HepG2 (cell line): ENCODE measurements around the gene TUBB8B.
"Not testable (repeated sequence)": the region's sequence is repeated elsewhere in the genome, so short reads cannot be mapped to it uniquely, and the experiment has no call there.

Experiments
- EHMT2 ChIP-seq: fragments of 200-600 bp; sonication (generic); IDR thresholded peaks from 2 replicates; pipeline ENCODE4 v1.7.0; 2017; ENCODE audit warnings: antibody characterized with exemption, low read depth, low read length, borderline replicate concordance
- GABPA ChIP-seq, 2 experiments: IDR thresholded peaks; 2 replicates each; pipeline ENCODE4 v1.6.1; 2011 to 2016; ENCODE audit warnings: low read depth in 2 of 2, low read length in 1 of 2, missing biosample characterization in 1 of 2, missing genetic modification characterization in 1 of 2
- ZNF672 ChIP-seq: sonication (generic); formaldehyde crosslinking; IDR thresholded peaks from 2 replicates; pipeline ENCODE4 v1.8.1; 2022; ENCODE audit warnings: missing genetic modification reagents
- TF ChIP-seq, protein P1 (sequence below): sonication (generic); formaldehyde crosslinking; IDR thresholded peaks from 2 replicates; pipeline ENCODE4 v1.5.0; 2020; ENCODE audit warnings: mild to moderate bottlenecking, missing genetic modification reagents, moderate library complexity

DNA sequence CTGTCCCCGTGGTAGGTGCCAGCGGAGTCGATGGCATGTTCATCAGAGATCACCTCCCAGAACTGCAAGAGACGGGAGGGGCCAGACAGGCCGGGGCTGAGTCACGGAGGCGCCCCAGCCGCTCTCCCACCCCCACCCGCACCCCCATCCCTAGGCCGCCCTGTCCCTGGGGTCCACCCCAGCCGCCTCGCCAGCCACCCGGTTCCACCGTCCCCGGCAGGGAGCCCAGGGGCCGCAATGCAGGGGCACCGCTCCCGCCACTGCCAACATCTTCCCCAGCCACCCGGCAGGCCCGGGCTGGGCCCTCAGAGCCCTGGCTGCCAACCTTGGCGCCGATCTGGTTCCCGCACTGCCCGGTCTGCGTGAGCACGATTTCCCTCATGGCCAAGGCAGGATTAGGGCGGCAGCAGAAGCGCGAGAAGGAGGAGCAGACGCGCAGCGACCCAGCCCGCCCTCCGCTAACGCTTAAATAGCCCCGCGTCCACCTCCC is at the start of gene TUBB8B:
- TF ChIP-seq, protein P1, sequence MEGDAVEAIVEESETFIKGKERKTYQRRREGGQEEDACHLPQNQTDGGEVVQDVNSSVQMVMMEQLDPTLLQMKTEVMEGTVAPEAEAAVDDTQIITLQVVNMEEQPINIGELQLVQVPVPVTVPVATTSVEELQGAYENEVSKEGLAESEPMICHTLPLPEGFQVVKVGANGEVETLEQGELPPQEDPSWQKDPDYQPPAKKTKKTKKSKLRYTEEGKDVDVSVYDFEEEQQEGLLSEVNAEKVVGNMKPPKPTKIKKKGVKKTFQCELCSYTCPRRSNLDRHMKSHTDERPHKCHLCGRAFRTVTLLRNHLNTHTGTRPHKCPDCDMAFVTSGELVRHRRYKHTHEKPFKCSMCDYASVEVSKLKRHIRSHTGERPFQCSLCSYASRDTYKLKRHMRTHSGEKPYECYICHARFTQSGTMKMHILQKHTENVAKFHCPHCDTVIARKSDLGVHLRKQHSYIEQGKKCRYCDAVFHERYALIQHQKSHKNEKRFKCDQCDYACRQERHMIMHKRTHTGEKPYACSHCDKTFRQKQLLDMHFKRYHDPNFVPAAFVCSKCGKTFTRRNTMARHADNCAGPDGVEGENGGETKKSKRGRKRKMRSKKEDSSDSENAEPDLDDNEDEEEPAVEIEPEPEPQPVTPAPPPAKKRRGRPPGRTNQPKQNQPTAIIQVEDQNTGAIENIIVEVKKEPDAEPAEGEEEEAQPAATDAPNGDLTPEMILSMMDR (CRISPR knock-in tag) = not testable (repeated sequence)
- not testable (repeated sequence) for TF ChIP-seq EHMT2; ZNF672 (CRISPR knock-in tag); GABPA (IDR thresholded peaks at IDR 0.05; ENCODE audit: low read depth, low read length); GABPA (CRISPR knock-in tag; IDR thresholded peaks at IDR 0.05; ENCODE audit: low read depth)
